ENCODE data around the gene ACAA2. TPM values are rescaled to one million over a fixed set of nuclear protein-coding genes. Genes with fewer than 3 reads are reported as not detected.

ACAA2 gene
- total RNA-seq, 1 experiment from 2014 or later = 136 TPM

DNA sequence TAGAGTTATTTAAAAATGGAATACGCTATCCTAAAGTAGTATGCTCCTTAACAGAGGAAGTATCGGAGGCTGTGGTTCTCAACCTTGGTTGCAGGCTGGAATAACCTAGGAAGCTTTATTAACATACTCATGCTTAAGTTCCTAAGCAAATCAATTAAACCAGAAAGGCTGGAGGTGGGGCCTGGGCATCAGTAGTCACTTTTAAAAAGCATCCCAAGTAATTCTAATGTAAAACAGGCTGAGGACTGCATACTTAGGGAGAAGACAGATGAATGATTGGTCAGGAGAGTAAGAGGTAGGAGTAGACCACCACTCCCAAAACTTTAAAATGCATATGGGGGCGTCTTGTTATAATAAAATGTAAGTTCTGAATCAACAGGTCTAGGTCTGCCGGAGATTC lies 15.3 kb downstream of the ACAA2 start (continued):
- no peak for TF ChIP-seq PRDM15 (CRISPR knock-in tag; IDR thresholded peaks at IDR 0.05)
- TF ChIP-seq PRRX2 (CRISPR knock-in tag; IDR thresholded peaks at IDR 0.05) = no peak

GRCh38 chr18:49795612-49796552 lies 17.5 kb downstream of the ACAA2 start:
- ATAC-seq (no peak), DNase-seq (ENCODE audit: low spot score) (no peak)
- H3K9me3 Mint-ChIP-seq = peaks cover 16% of the 10 kb centered on the region; the same call in 1 of the 2 replicates
- peaks cover 7% of the 10 kb centered on the region for H3K4me1 Mint-ChIP-seq
- no peak overlapping the region for H3K27ac Mint-ChIP-seq
- TF ChIP-seq ETV6 (CRISPR knock-in tag; IDR thresholded peaks at IDR 0.05) = no peak
- TF ChIP-seq MAX (CRISPR knock-in tag; IDR thresholded peaks at IDR 0.05) = no peak
- TF ChIP-seq SP1 (CRISPR knock-in tag; conservative IDR thresholded peaks at IDR 0.05) = no peak
- no peak for TF ChIP-seq ARID4B (CRISPR knock-in tag; IDR thresholded peaks at IDR 0.05; ENCODE audit: borderline replicate concordance)
- ChIA-PET POLR2A (no interaction called here), CTCF (no interaction called here)
- H3K36me3 Mint-ChIP-seq = peaks cover 77% of the 10 kb centered on the region
- no peaks in the 10 kb centered on the region for H3K27me3 Mint-ChIP-seq (ENCODE audit: low read depth)
- H3K4me3 Mint-ChIP-seq = no peak overlapping the region

DNA sequence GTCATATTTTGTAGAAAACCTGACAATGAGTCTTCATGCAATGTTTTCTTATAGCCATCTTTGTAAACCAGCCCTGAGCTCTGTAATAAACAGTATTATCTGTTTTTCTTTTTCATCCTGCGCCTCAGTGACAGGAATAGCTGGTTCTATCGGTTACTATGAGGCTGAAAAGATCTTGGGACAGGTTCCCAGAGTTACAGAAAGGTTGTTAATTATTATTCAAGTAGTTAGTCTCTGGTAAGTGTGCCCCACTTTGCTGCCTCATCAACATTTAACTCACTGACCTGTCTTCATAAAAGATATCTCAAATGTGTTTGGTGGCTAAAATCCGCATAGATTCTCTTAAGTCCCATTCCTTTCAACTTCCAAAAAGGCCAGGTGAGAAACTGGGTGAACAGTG lies 18.6 kb downstream of the ACAA2 start:
- CTCF ChIA-PET = interaction anchor here (1.2 kb wide), 1 partner anchor 64 kb away, joined by 3 read pairs; no protein-coding TSS in a partner anchor
- POLR2A ChIA-PET = no interaction called here
- ATAC-seq (no peak), DNase-seq (ENCODE audit: low spot score) (no peak)
- peaks cover 10% of the 10 kb centered on the region; the same call in 1 of the 2 replicates for H3K9me3 Mint-ChIP-seq
- H3K27me3 Mint-ChIP-seq (ENCODE audit: low read depth) = no peaks in the 10 kb centered on the region
- peaks cover 7% of the 10 kb centered on the region for H3K4me1 Mint-ChIP-seq
- no peak overlapping the region for H3K27ac Mint-ChIP-seq
- H3K4me3 Mint-ChIP-seq = no peak overlapping the region
- H3K36me3 Mint-ChIP-seq = peaks cover 80% of the 10 kb centered on the region
- no peak for TF ChIP-seq TP53 (CRISPR knock-in tag; IDR thresholded peaks at IDR 0.05)
- TF ChIP-seq MLX (CRISPR knock-in tag; IDR thresholded peaks at IDR 0.05) = no peak
- no peak for TF ChIP-seq MYBL2 (CRISPR knock-in tag; IDR thresholded peaks at IDR 0.05)
- TF ChIP-seq, protein P1, sequence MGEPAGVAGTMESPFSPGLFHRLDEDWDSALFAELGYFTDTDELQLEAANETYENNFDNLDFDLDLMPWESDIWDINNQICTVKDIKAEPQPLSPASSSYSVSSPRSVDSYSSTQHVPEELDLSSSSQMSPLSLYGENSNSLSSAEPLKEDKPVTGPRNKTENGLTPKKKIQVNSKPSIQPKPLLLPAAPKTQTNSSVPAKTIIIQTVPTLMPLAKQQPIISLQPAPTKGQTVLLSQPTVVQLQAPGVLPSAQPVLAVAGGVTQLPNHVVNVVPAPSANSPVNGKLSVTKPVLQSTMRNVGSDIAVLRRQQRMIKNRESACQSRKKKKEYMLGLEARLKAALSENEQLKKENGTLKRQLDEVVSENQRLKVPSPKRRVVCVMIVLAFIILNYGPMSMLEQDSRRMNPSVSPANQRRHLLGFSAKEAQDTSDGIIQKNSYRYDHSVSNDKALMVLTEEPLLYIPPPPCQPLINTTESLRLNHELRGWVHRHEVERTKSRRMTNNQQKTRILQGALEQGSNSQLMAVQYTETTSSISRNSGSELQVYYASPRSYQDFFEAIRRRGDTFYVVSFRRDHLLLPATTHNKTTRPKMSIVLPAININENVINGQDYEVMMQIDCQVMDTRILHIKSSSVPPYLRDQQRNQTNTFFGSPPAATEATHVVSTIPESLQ (CRISPR knock-in tag; IDR thresholded peaks at IDR 0.05) = no peak
- no peak for TF ChIP-seq ZNF425 (CRISPR knock-in tag; conservative IDR thresholded peaks at IDR 0.05)
- no peak for TF ChIP-seq FOXP4 (CRISPR knock-in tag; IDR thresholded peaks at IDR 0.05)
- TF ChIP-seq, protein P2, sequence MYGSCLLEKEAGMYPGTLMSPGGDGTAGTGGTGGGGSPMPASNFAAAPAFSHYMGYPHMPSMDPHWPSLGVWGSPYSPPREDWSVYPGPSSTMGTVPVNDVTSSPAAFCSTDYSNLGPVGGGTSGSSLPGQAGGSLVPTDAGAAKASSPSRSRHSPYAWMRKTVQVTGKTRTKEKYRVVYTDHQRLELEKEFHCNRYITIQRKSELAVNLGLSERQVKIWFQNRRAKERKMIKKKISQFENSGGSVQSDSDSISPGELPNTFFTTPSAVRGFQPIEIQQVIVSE (CRISPR knock-in tag; IDR thresholded peaks at IDR 0.05; ENCODE audit: borderline replicate concordance) = no peak
- no peak for TF ChIP-seq ATF1 (CRISPR knock-in tag; IDR thresholded peaks at IDR 0.05)
- TF ChIP-seq ZNF232 (CRISPR knock-in tag; IDR thresholded peaks at IDR 0.05) = no peak

Data from WTC11 (cell line).